Tibial nerve (tissue), 4 donors: ENCODE results near the gene EIF3L.

Experiments used
- EP300 ChIP-seq, 2 donors: sonication (generic); formaldehyde crosslinking; IDR thresholded peaks; one replicate each; pipeline ENCODE4 v1.6.1; 2017; ENCODE audit warnings: antibody characterized with exemption in 2 of 2, mild to moderate bottlenecking in 1 of 2
- POLR2A ChIP-seq, 2 donors: fragments of 450-650 bp; IDR thresholded peaks; one replicate each; pipeline ENCODE4 v1.6.1; 2017; ENCODE audit warnings: antibody characterized with exemption in 2 of 2, mild to moderate bottlenecking in 2 of 2, moderate library complexity in 2 of 2
- TF ChIP-seq, protein P1 (sequence below), 5 experiments: fragments of 200-600 bp in 3 of 5; fragments of 450-650 bp in 2 of 5; sonication (generic) in 3 of 5; IDR thresholded peaks; one replicate each; pipeline ENCODE4 v1.5.1; 2016 to 2019; ENCODE audit warnings: antibody characterized with exemption in 5 of 5, mild to moderate bottlenecking in 3 of 5, moderate library complexity in 2 of 5

DNA sequence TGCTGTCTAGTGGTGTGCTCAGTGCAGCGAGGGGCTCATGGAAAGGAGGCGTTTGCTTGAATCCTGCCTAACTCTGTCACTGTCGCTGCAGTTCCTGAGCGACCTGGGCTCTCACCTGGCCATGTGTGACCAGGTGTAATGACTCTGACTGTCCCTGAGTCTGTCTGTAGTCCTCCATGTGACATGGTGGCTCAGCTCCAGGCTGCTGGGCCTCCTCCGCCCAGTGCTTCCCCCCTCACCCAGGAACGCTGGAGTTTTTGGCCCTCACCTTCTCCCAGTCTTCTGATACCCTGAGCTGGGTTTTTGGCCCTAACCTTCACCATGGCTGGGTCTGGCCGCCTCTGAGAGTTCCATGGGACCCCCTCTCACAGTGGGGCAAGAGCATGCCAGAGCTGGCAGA is 77.1 kb downstream of the EIF3L start:
- TF ChIP-seq, protein P1, sequence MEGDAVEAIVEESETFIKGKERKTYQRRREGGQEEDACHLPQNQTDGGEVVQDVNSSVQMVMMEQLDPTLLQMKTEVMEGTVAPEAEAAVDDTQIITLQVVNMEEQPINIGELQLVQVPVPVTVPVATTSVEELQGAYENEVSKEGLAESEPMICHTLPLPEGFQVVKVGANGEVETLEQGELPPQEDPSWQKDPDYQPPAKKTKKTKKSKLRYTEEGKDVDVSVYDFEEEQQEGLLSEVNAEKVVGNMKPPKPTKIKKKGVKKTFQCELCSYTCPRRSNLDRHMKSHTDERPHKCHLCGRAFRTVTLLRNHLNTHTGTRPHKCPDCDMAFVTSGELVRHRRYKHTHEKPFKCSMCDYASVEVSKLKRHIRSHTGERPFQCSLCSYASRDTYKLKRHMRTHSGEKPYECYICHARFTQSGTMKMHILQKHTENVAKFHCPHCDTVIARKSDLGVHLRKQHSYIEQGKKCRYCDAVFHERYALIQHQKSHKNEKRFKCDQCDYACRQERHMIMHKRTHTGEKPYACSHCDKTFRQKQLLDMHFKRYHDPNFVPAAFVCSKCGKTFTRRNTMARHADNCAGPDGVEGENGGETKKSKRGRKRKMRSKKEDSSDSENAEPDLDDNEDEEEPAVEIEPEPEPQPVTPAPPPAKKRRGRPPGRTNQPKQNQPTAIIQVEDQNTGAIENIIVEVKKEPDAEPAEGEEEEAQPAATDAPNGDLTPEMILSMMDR (IDR thresholded peaks at IDR 0.05): no peak
- TF ChIP-seq POLR2A (IDR thresholded peaks at IDR 0.05) (no peak), EP300 (IDR thresholded peaks at IDR 0.05) (no peak)
